SK-N-SH (cell line): ENCODE data around the gene DEGS2. TPM values are rescaled to one million over a fixed set of nuclear protein-coding genes. Genes with fewer than 3 reads are reported as not detected.
A peak's percentile ranks its signal among the peaks of the same experiment; 100 is the strongest.

Experiments used
- CTCF ChIA-PET: fragments of 300-600, 350-600 bp; formaldehyde crosslinking; extraction: SDS; loops from one replicate; lab custom pipeline; 2021; lab: Yijun Ruan, JAX
- POLR2A ChIA-PET: fragments of 350-600 bp; sonication (Branson Sonifier 250); formaldehyde crosslinking; extraction: SDS; loops from one replicate; lab custom pipeline; 2020; ENCODE audit warnings: antibody characterized with exemption, inconsistent platforms; lab: Yijun Ruan, JAX
- DNase-seq: peaks from one replicate; pipeline ENCODE4 v3.0.0; 2012
- H2AFZ ChIP-seq: fragments of 200-600 bp; sonication (generic); 2 replicates; pipeline ENCODE4 v1.8.1; 2016; ENCODE audit warnings: antibody characterized with exemption, mild to moderate bottlenecking, low read depth
- H3F3A ChIP-seq: fragments of 200-600 bp; sonication (generic); replicated peaks from 2 replicates; pipeline ENCODE3; 2016; ENCODE audit warnings: antibody characterized with exemption, mild to moderate bottlenecking; ENCODE audit not compliant: insufficient read depth
- H3K27ac ChIP-seq, 2 experiments: fragments of 200-500 bp in 1 of 2; fragments of 200-600 bp in 1 of 2; sonication (Bioruptor generic) in 1 of 2; sonication (generic), shearing (Covaris generic) in 1 of 2; 2 replicates each; pipeline versions ENCODE4 v1.5.1 to v1.6.1; 2014 to 2016; ENCODE audit warnings: low read depth in 2 of 2, inconsistent platforms in 1 of 2, low read length in 1 of 2, mild to moderate bottlenecking in 1 of 2, mixed read lengths in 1 of 2
- H3K27me3 ChIP-seq: fragments of 200-600 bp; sonication (generic), shearing (Covaris generic); 2 replicates; pipeline ENCODE4 v1.6.1; 2016; ENCODE audit warnings: mixed run types; ENCODE audit not compliant: insufficient read depth
- H3K36me3 ChIP-seq, 2 experiments: fragments of 200-500 bp in 1 of 2; fragments of 200-600 bp in 1 of 2; sonication (Bioruptor generic) in 1 of 2; sonication (generic) in 1 of 2; replicated peaks in 1 of 2; 2 replicates each; pipeline versions ENCODE3 to v1.5.1; 2014 to 2016; ENCODE audit warnings: low read length in 1 of 2, mild to moderate bottlenecking in 1 of 2; ENCODE audit not compliant: insufficient read depth in 2 of 2, control insufficient read depth in 1 of 2
- H3K4me1 ChIP-seq, 2 experiments: fragments of 200-500 bp in 1 of 2; fragments of 200-600 bp in 1 of 2; sonication (Bioruptor generic) in 1 of 2; sonication (generic), shearing (Covaris generic) in 1 of 2; 2 replicates each; pipeline versions ENCODE4 v1.5.1 to v1.6.1; 2014 to 2016; ENCODE audit warnings: low read depth in 1 of 2, low read length in 1 of 2, mixed run types in 1 of 2; ENCODE audit not compliant: insufficient read depth in 2 of 2, control insufficient read depth in 1 of 2
- H3K4me2 ChIP-seq: fragments of 200-600 bp; sonication (generic), shearing (Covaris generic); 2 replicates; pipeline ENCODE4 v1.6.1; 2017; ENCODE audit warnings: mixed run types
- H3K4me3 ChIP-seq, 2 experiments: fragments of 200-500 bp in 1 of 2; fragments of 200-600 bp in 1 of 2; sonication (Bioruptor generic) in 1 of 2; sonication (generic), shearing (Covaris generic) in 1 of 2; 2 replicates each; pipeline versions ENCODE4 v1.5.1 to v1.8.1; 2014 to 2016; ENCODE audit warnings: low read depth in 2 of 2, inconsistent platforms in 1 of 2, low read length in 1 of 2, mild to moderate bottlenecking in 1 of 2, mixed read lengths in 1 of 2, moderate library complexity in 1 of 2
- H3K79me2 ChIP-seq: fragments of 200-600 bp; sonication (generic); 2 replicates; pipeline ENCODE4 v1.8.1; 2017; ENCODE audit warnings: mild to moderate bottlenecking; ENCODE audit not compliant: insufficient read depth
- H3K9ac ChIP-seq: fragments of 200-600 bp; sonication (generic); 2 replicates; pipeline ENCODE4 v1.6.1; 2017; ENCODE audit warnings: mixed run types
- H3K9me2 ChIP-seq: fragments of 200-600 bp; sonication (generic); 2 replicates; pipeline ENCODE4 v1.6.1; 2017; ENCODE audit warnings: mixed run types
- H3K9me3 ChIP-seq: fragments of 200-600 bp; sonication (generic); 2 replicates; pipeline ENCODE4 v1.6.1; 2017; ENCODE audit warnings: mixed run types, mild to moderate bottlenecking, moderate library complexity
- H4K20me1 ChIP-seq: fragments of 200-600 bp; sonication (generic); 2 replicates; pipeline ENCODE4 v1.6.1; 2017; ENCODE audit warnings: mild to moderate bottlenecking, mixed run types; ENCODE audit not compliant: insufficient read depth
- ELF1 ChIP-seq: IDR thresholded peaks from 2 replicates; pipeline ENCODE4 v1.4.0; 2012
- FOXJ3 ChIP-seq: sonication (generic); formaldehyde crosslinking; IDR thresholded peaks from 2 replicates; pipeline ENCODE4 v1.5.1; 2020; ENCODE audit warnings: mild to moderate bottlenecking, missing genetic modification reagents
- FOXM1 ChIP-seq: IDR thresholded peaks from 2 replicates; pipeline ENCODE4 v1.4.0; 2012; ENCODE audit warnings: low read depth, mild to moderate bottlenecking
- MXI1 ChIP-seq: IDR thresholded peaks from 2 replicates; pipeline ENCODE4 v1.6.1; 2012; ENCODE audit warnings: mild to moderate bottlenecking, low read depth, low read length, improper control_type of control experiment
- NRF1 ChIP-seq: IDR thresholded peaks from 2 replicates; pipeline ENCODE4 v1.6.1; 2012; ENCODE audit warnings: low read depth, mild to moderate bottlenecking, low read length
- RCOR1 ChIP-seq: fragments of 150-350 bp; IDR thresholded peaks from 2 replicates; pipeline ENCODE4 v1.6.1; 2017; ENCODE audit warnings: antibody characterized with exemption, low read length
- RFX5 ChIP-seq: IDR thresholded peaks from 2 replicates; pipeline ENCODE4 v1.6.1; 2012; ENCODE audit warnings: mild to moderate bottlenecking, improper control_type of control experiment, low read length
- RXRA ChIP-seq: IDR thresholded peaks from 2 replicates; pipeline ENCODE4 v1.4.0; 2012; ENCODE audit warnings: low read depth, mild to moderate bottlenecking, borderline replicate concordance
- SIN3A ChIP-seq: IDR thresholded peaks from 2 replicates; pipeline ENCODE4 v1.6.1; 2012; ENCODE audit warnings: low read depth, mild to moderate bottlenecking, low read length, moderate library complexity, borderline replicate concordance
- SMC3 ChIP-seq: IDR thresholded peaks from 2 replicates; pipeline ENCODE4 v1.6.1; 2012; ENCODE audit warnings: low read depth, low read length, improper control_type of control experiment
- TEAD4 ChIP-seq: IDR thresholded peaks from 2 replicates; pipeline ENCODE4 v1.4.0; 2012; ENCODE audit warnings: mild to moderate bottlenecking, borderline replicate concordance; ENCODE audit not compliant: insufficient read depth
- USF1 ChIP-seq: IDR thresholded peaks from 2 replicates; pipeline ENCODE4 v1.4.0; 2012; ENCODE audit warnings: low read depth, borderline replicate concordance
- YY1 ChIP-seq: IDR thresholded peaks from 2 replicates; pipeline ENCODE4 v1.4.0; 2012; ENCODE audit warnings: low read depth, mild to moderate bottlenecking
- WGBS: methylation state at CpG from one replicate; pipeline ENCODE4 v1.1.6; 2017; ENCODE audit warnings: low lambda C conversion rate; 5-methylcytosine and 5-hydroxymethylcytosine counted together
- polyA plus RNA-seq, 3 experiments: library from polyadenylated mRNA; depleted of rRNA; stranded (reverse); fragments of >200 nt; gene quantifications; 2 replicates each; pipeline ENCODE4 v1.2.3, GENCODE V29; 2012
- TF ChIP-seq, protein P1 (sequence below): IDR thresholded peaks from 2 replicates; pipeline ENCODE4 v1.4.0; 2012; ENCODE audit warnings: low read depth, borderline replicate concordance
- TF ChIP-seq, protein P2 (sequence below): fragments of 150-350 bp; IDR thresholded peaks from 2 replicates; pipeline ENCODE4 v1.6.1; 2017; ENCODE audit warnings: antibody characterized with exemption, low read length, low read depth, borderline replicate concordance

The DEGS2 gene
- polyA plus RNA-seq, 1 of the 3 experiments (the other 2 are of a cell fraction) = 0.02 TPM

- no peak for TF ChIP-seq FOXM1
- TF ChIP-seq, protein P1, sequence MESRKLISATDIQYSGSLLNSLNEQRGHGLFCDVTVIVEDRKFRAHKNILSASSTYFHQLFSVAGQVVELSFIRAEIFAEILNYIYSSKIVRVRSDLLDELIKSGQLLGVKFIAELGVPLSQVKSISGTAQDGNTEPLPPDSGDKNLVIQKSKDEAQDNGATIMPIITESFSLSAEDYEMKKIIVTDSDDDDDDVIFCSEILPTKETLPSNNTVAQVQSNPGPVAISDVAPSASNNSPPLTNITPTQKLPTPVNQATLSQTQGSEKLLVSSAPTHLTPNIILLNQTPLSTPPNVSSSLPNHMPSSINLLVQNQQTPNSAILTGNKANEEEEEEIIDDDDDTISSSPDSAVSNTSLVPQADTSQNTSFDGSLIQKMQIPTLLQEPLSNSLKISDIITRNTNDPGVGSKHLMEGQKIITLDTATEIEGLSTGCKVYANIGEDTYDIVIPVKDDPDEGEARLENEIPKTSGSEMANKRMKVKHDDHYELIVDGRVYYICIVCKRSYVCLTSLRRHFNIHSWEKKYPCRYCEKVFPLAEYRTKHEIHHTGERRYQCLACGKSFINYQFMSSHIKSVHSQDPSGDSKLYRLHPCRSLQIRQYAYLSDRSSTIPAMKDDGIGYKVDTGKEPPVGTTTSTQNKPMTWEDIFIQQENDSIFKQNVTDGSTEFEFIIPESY = no peak
- TF ChIP-seq RFX5 = no peak
- no peak for TF ChIP-seq FOXJ3 (CRISPR knock-in tag)
- no peak for TF ChIP-seq RCOR1
- TF ChIP-seq SMC3 = no peak
- TF ChIP-seq TEAD4 = no peak
- TF ChIP-seq ELF1 = no peak
- TF ChIP-seq SIN3A = no peak
- no peak for TF ChIP-seq YY1
- TF ChIP-seq MXI1 = no peak
- TF ChIP-seq USF1 = no peak
- no peak for TF ChIP-seq RXRA
- TF ChIP-seq, protein P2, sequence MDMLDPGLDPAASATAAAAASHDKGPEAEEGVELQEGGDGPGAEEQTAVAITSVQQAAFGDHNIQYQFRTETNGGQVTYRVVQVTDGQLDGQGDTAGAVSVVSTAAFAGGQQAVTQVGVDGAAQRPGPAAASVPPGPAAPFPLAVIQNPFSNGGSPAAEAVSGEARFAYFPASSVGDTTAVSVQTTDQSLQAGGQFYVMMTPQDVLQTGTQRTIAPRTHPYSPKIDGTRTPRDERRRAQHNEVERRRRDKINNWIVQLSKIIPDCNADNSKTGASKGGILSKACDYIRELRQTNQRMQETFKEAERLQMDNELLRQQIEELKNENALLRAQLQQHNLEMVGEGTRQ = no peak
- no peak for TF ChIP-seq NRF1
- peak overlapping the region; percentile 38 to 54 for H3K4me3 ChIP-seq
- no peaks in the 10 kb centered on the region for H4K20me1 ChIP-seq
- 87% methylated on average over 16 of the region's 21 CpGs for WGBS
- H3K36me3 ChIP-seq = no peaks in the 10 kb centered on the region
- H3K9me3 ChIP-seq = no peaks in the 10 kb centered on the region
- peaks cover 12% of the 10 kb centered on the region for H3F3A ChIP-seq
- ChIA-PET POLR2A (interaction anchor here (1.4 kb wide), 1 partner anchor 59 kb away, joined by 4 read pairs; no protein-coding TSS in a partner anchor), CTCF (interaction anchor here (0.6 to 4.8 kb wide), 45 partner anchors 12 to 503 kb away, joined by 3 to 54 read pairs (median 5); partner anchors contain the start of gene DEGS2)
- DNase-seq = no peak
- no peaks in the 10 kb centered on the region for H3K27me3 ChIP-seq
- H3K9ac ChIP-seq = peak overlapping the region; percentile 58
- H3K4me1 ChIP-seq = peaks cover 4 to 12% of the 10 kb centered on the region in 2 experiments; a peak in 2 of 4 replicates
- H3K9me2 ChIP-seq = no peaks in the 10 kb centered on the region
- H3K27ac ChIP-seq = peak overlapping the region; percentile 44 to 77
- peak overlapping the region; percentile 69 for H3K4me2 ChIP-seq
- no peaks in the 10 kb centered on the region for H3K79me2 ChIP-seq
- peak overlapping the region; percentile 89 for H2AFZ ChIP-seq
Measured at GRCh38 chr14:100192250-100192671, 32.8 kb upstream of the DEGS2 start.
